NT2/D1 (cell line): ENCODE measurements around the gene SLC35D2.

ENCODE experiments used
- SUZ12 ChIP-seq: IDR thresholded peaks from 2 replicates; pipeline ENCODE4 v1.6.1; 2011; ENCODE audit not compliant: insufficient read length, insufficient read depth; ENCODE audit errors: extremely low read depth
- YY1 ChIP-seq: IDR thresholded peaks from 2 replicates; pipeline ENCODE4 v1.6.1; 2011; ENCODE audit not compliant: insufficient read length, insufficient read depth
- ZNF274 ChIP-seq: IDR thresholded peaks from 2 replicates; pipeline ENCODE4 v1.6.1; 2011; ENCODE audit warnings: mild to moderate bottlenecking, low read depth, low read length

DNA sequence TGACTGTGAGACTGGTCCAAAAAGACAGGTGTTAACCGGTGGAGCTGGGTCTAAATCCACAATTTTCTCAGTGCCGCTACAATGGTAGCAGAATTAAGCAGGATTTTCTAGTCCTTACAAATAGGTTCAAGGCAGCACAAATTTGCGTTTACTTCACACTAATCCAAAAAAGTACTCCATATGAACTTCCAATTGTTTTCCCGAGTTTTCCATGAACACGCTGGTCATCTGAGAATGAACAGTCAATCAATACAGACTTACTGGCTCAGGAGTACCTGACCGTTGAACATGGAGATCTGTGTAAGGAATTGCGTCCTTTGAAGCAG is 709 bp downstream of the SLC35D2 start:
- TF ChIP-seq YY1 (no peak), SUZ12 (no peak), ZNF274 (no peak)
